PC-3 (cell line): ENCODE measurements around the gene ACTG1. TPM values are rescaled to one million over a fixed set of nuclear protein-coding genes. Genes with fewer than 3 reads are reported as not detected.

Source experiments
- ATAC-seq: fragments of 200-7000 bp; cut with Tn5 transposase; 2 replicates; pipeline ENCODE4 v1.9.1; 2020; ENCODE audit warnings: mild to moderate bottlenecking, moderate library complexity
- BruUV-seq: library from RNA; stranded (reverse); fragments of 400-500 nt; replicated peaks from 2 replicates; lab custom pipeline; 2021; lab: Mats Ljungman, UMichigan
- CTCF ChIA-PET: fragments of 300-600 bp; sonication (Branson Sonifier 250); formaldehyde crosslinking; loops from one replicate; lab custom pipeline; 2022; ENCODE audit warnings: antibody characterized with exemption; lab: Charles Lee
- POLR2A ChIA-PET: fragments of 300-600 bp; sonication (Branson Sonifier 250); formaldehyde crosslinking; loops from one replicate; lab custom pipeline; 2022; ENCODE audit warnings: antibody characterized with exemption; ENCODE audit not compliant: unreplicated experiment; lab: Charles Lee
- DNase-seq: peaks from one replicate; pipeline ENCODE4 v3.0.0-alpha.2; 2015
- H2AFZ ChIP-seq: fragments of 300-600 bp; sonication (generic); 2 replicates; pipeline ENCODE4 v1.6.0; 2016; ENCODE audit warnings: antibody characterized with exemption, low read length
- H3F3A ChIP-seq: fragments of 300-600 bp; sonication (generic); one replicate; pipeline ENCODE4 v1.6.0; 2017; ENCODE audit warnings: antibody characterized with exemption, low read length, control low read depth, mild to moderate bottlenecking; ENCODE audit not compliant: unreplicated experiment
- H3K27ac ChIP-seq: fragments of 300-600 bp; sonication (generic); 2 replicates; pipeline ENCODE4 v1.5.1; 2016; ENCODE audit warnings: mild to moderate bottlenecking, low read length
- H3K27me3 ChIP-seq: fragments of 300-600 bp; sonication (generic); 2 replicates; pipeline ENCODE4 v1.6.1; 2016; ENCODE audit warnings: low read length, mixed read lengths
- H3K36me3 ChIP-seq: fragments of 300-600 bp; sonication (generic); 2 replicates; pipeline ENCODE4 v1.6.1; 2016; ENCODE audit warnings: low read depth, mixed run types, low read length, mixed read lengths
- H3K4me1 ChIP-seq: fragments of 300-600 bp; sonication (generic); 2 replicates; pipeline ENCODE4 v1.5.1; 2016; ENCODE audit warnings: low read length; ENCODE audit not compliant: insufficient read depth
- H3K4me2 ChIP-seq: fragments of 300-600 bp; sonication (generic); 2 replicates; pipeline ENCODE4 v1.6.0; 2016; ENCODE audit warnings: low read length
- H3K4me3 ChIP-seq: fragments of 300-600 bp; sonication (generic); 2 replicates; pipeline ENCODE4 v1.5.1; 2016; ENCODE audit warnings: mild to moderate bottlenecking, low read length, mixed read lengths
- H3K79me2 ChIP-seq: fragments of 300-600 bp; sonication (generic); 2 replicates; pipeline ENCODE4 v1.6.1; 2017; ENCODE audit warnings: low read length, mixed read lengths
- H3K9ac ChIP-seq: fragments of 300-600 bp; sonication (generic); 2 replicates; pipeline ENCODE4 v1.6.0; 2016; ENCODE audit warnings: mild to moderate bottlenecking, low read length
- H3K9me2 ChIP-seq: fragments of 300-600 bp; sonication (generic); replicated peaks from 2 replicates; pipeline ENCODE4 v1.6.1; 2016; ENCODE audit warnings: mixed run types, low read length, mixed read lengths
- H3K9me3 ChIP-seq: fragments of 300-600 bp; sonication (generic); 2 replicates; pipeline ENCODE4 v1.6.1; 2016; ENCODE audit warnings: low read length, mixed read lengths
- H4K20me1 ChIP-seq: fragments of 300-600 bp; sonication (generic); 2 replicates; pipeline ENCODE4 v1.6.1; 2016; ENCODE audit warnings: low read length, mixed read lengths
- EZH2 ChIP-seq: fragments of 300-600 bp; sonication (generic); IDR thresholded peaks from one replicate; pipeline ENCODE4 v1.6.1; 2017; ENCODE audit warnings: antibody characterized with exemption, mild to moderate bottlenecking, low read length; ENCODE audit not compliant: unreplicated experiment
- EZH2phosphoT487 ChIP-seq: fragments of 300-600 bp; sonication (generic); IDR thresholded peaks from 2 replicates; pipeline ENCODE4 v1.6.1; 2018; ENCODE audit warnings: mild to moderate bottlenecking, antibody characterized with exemption, low read length, borderline replicate concordance
- intact Hi-C: fragments of 100-400 bp; cut with micrococcal nuclease; formaldehyde crosslinking; loops from 2 replicates; pipeline ENCODE4 v1.9.0; 2023
- total RNA-seq: library from RNA; depleted of rRNA; stranded (reverse); fragments of >200 nt; gene quantifications from 2 replicates; pipeline ENCODE4 v1.2.3, GENCODE V29; 2014
- TF ChIP-seq, protein P1 (sequence below): fragments of 300-600 bp; sonication (generic); conservative IDR thresholded peaks from 2 replicates; pipeline ENCODE4 v1.5.1; 2017; ENCODE audit warnings: antibody characterized with exemption, low read depth, mild to moderate bottlenecking, low read length

The ACTG1 gene
- total RNA-seq, 1 experiment from 2014 or later: 4,503 TPM

DNA sequence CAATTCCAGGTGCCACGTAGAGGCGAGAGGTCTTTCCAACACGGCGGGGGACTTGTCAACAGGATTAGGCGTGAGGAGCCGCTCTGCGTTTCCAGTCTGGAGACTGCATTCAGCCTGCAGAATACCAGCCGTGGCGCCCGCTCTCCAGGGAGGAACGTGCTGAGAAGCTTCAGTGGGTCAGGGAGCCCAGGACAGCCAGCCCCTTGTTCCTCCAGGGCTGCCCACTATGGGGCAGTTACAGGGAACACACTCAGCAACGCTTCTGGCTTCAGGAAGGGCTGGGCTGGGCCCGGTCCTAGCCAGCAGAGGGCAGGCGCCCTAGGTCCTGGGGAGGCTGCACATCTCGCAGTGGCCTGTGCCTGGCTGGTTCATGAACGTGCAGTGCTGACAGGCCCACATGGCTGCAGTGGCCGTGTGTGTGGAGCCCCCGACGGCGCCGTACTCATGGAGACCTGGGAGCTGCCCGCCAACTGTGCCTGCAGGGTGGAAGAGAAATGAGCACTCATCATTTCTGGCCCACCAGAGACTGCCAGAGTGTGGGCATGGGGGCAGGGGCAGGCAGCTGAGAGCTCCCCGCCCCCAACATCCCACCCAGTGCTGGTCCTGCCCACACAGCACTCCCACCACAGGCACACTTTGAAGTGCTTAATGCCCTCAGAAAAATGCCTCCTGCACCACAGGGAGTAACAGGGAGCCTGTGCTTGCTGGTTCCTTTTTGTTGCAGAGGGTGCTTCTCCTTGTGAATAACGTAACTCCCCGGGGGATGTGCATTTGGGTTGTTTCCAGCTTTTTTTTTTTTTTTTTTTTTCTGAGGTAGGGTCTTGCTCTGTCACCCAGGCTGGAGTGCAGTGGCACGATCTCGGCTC lies 46.6 kb upstream of the ACTG1 start:
- BruUV-seq: no TSS peak
- no peaks in the 10 kb centered on the region for H3K9me3 ChIP-seq
- H3K4me1 ChIP-seq: peaks cover 36% of the 10 kb centered on the region
- no peak overlapping the region for H2AFZ ChIP-seq
- H3K27me3 ChIP-seq: no peaks in the 10 kb centered on the region
- TF ChIP-seq, protein P1, sequence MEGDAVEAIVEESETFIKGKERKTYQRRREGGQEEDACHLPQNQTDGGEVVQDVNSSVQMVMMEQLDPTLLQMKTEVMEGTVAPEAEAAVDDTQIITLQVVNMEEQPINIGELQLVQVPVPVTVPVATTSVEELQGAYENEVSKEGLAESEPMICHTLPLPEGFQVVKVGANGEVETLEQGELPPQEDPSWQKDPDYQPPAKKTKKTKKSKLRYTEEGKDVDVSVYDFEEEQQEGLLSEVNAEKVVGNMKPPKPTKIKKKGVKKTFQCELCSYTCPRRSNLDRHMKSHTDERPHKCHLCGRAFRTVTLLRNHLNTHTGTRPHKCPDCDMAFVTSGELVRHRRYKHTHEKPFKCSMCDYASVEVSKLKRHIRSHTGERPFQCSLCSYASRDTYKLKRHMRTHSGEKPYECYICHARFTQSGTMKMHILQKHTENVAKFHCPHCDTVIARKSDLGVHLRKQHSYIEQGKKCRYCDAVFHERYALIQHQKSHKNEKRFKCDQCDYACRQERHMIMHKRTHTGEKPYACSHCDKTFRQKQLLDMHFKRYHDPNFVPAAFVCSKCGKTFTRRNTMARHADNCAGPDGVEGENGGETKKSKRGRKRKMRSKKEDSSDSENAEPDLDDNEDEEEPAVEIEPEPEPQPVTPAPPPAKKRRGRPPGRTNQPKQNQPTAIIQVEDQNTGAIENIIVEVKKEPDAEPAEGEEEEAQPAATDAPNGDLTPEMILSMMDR: 0 out of 2 replicates have a peak, but pooled peaks have one; percentile 31
- no peak for TF ChIP-seq EZH2phosphoT487
- no peak overlapping the region for H3K4me3 ChIP-seq
- no peak overlapping the region for H3K27ac ChIP-seq
- H3K9me2 ChIP-seq: no peaks in the 10 kb centered on the region
- intact Hi-C loops: no loop called here
- no peaks in the 10 kb centered on the region for H3K79me2 ChIP-seq
- H3K36me3 ChIP-seq: peaks cover 60% of the 10 kb centered on the region
- H3K9ac ChIP-seq: no peak overlapping the region
- H3K4me2 ChIP-seq: no peak overlapping the region
- ATAC-seq (peak; percentile 42), DNase-seq (no peak)
- ChIA-PET CTCF (no interaction called here), POLR2A (no interaction called here)
- no peaks in the 10 kb centered on the region for H3F3A ChIP-seq
- 0 out of 2 replicates have a peak, but pooled peaks cover 3% of the 10 kb centered on the region for H4K20me1 ChIP-seq

DNA sequence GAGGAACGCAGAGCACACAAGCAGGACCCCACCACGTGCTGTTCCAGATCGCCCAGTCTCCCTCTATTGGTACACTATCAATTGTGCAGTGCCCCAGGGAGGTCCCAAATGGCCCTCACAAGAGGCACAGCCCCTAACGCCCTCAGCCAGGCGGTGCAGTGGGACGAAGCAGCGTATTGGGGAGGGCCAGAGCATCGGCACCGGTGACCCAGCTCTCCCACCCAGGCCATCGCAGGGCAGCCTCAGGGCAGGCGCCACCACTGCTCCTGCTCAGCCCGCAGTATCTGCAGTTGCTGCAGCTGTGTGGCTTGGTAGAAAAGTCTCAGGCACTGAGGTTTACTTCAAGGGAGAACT lies 45.5 kb upstream of the ACTG1 start:
- H3K9ac ChIP-seq: no peak overlapping the region
- H3F3A ChIP-seq: no peaks in the 10 kb centered on the region
- intact Hi-C loops: no loop called here
- POLR2A ChIA-PET: no interaction called here
- ATAC-seq (no peak), DNase-seq (no peak)
- CTCF ChIA-PET: no interaction called here
- TF ChIP-seq, protein P1: no peak
- no peak for TF ChIP-seq EZH2phosphoT487
- TF ChIP-seq EZH2: no peak
- peaks cover 46% of the 10 kb centered on the region for H3K4me1 ChIP-seq
- no peaks in the 10 kb centered on the region for H3K9me3 ChIP-seq
- H3K36me3 ChIP-seq: peaks cover 49% of the 10 kb centered on the region
- H4K20me1 ChIP-seq: 0 out of 2 replicates have a peak, but pooled peaks cover 3% of the 10 kb centered on the region
- H2AFZ ChIP-seq: no peak overlapping the region
- no TSS peak for BruUV-seq
- H3K79me2 ChIP-seq: no peaks in the 10 kb centered on the region
- H3K4me2 ChIP-seq: no peak overlapping the region
- no peaks in the 10 kb centered on the region for H3K9me2 ChIP-seq
- H3K27me3 ChIP-seq: no peaks in the 10 kb centered on the region
- no peak overlapping the region for H3K27ac ChIP-seq
- H3K4me3 ChIP-seq: no peak overlapping the region
